HL-60 (cell line): ENCODE measurements around the gene NPC1.

Source experiments
- CTCF ChIP-seq: IDR thresholded peaks from one replicate; pipeline ENCODE4 v1.5.1; 2011; ENCODE audit warnings: low read length, control low read depth, inconsistent platforms; ENCODE audit not compliant: insufficient read depth
- GABPA ChIP-seq: IDR thresholded peaks from 2 replicates; pipeline ENCODE4 v1.6.1; 2012; ENCODE audit warnings: low read depth
- POLR2AphosphoS5 ChIP-seq: IDR thresholded peaks from 2 replicates; pipeline ENCODE4 v1.6.1; 2012; ENCODE audit warnings: low read depth
- SPI1 ChIP-seq: IDR thresholded peaks from 2 replicates; pipeline ENCODE4 v1.6.1; 2012; ENCODE audit warnings: low read depth, mild to moderate bottlenecking, borderline replicate concordance
- TF ChIP-seq, protein P1 (sequence below): IDR thresholded peaks from 2 replicates; pipeline ENCODE4 v1.6.1; 2012; ENCODE audit warnings: low read depth; ENCODE audit not compliant: insufficient replicate concordance

DNA sequence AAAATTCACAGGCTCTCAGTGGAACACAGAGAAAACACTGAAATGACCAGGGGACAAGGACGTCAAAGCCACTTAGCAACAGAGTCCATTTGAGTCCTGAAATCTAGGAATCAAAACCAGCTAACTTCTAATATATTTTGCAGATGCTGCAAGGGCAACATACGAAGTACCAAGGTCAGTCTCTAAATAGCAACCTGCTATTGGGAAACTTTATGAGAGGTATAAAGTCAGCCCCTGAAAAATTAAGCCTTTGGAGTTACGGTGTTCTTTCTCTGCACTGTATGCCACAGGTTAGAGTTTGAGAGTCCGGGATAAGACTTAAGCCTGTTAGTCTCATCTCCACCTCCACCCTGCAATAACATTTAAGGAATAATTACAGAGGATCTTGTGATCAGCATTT lies 13.3 kb downstream of the NPC1 start:
- TF ChIP-seq CTCF (no peak), SPI1 (no peak), POLR2AphosphoS5 (no peak), GABPA (no peak)
- TF ChIP-seq, protein P1, sequence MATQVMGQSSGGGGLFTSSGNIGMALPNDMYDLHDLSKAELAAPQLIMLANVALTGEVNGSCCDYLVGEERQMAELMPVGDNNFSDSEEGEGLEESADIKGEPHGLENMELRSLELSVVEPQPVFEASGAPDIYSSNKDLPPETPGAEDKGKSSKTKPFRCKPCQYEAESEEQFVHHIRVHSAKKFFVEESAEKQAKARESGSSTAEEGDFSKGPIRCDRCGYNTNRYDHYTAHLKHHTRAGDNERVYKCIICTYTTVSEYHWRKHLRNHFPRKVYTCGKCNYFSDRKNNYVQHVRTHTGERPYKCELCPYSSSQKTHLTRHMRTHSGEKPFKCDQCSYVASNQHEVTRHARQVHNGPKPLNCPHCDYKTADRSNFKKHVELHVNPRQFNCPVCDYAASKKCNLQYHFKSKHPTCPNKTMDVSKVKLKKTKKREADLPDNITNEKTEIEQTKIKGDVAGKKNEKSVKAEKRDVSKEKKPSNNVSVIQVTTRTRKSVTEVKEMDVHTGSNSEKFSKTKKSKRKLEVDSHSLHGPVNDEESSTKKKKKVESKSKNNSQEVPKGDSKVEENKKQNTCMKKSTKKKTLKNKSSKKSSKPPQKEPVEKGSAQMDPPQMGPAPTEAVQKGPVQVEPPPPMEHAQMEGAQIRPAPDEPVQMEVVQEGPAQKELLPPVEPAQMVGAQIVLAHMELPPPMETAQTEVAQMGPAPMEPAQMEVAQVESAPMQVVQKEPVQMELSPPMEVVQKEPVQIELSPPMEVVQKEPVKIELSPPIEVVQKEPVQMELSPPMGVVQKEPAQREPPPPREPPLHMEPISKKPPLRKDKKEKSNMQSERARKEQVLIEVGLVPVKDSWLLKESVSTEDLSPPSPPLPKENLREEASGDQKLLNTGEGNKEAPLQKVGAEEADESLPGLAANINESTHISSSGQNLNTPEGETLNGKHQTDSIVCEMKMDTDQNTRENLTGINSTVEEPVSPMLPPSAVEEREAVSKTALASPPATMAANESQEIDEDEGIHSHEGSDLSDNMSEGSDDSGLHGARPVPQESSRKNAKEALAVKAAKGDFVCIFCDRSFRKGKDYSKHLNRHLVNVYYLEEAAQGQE = no peak
